B cell (primary cell): ENCODE data around the gene PHF21A. TPM values are rescaled to one million over a fixed set of nuclear protein-coding genes. Genes with fewer than 3 reads are reported as not detected.

Experiments used
- ATAC-seq: fragments of 200-7000 bp; cut with Tn5 transposase; one replicate; pipeline ENCODE4 v1.10.0; 2021; ENCODE audit warnings: low read depth, mild to moderate bottlenecking, moderate number of reproducible peaks, moderate library complexity
- CTCF ChIA-PET: fragments of 350-600 bp; sonication (Branson Sonifier 250); formaldehyde crosslinking; loops from one replicate; lab custom pipeline; 2021; ENCODE audit warnings: antibody characterized with exemption, inconsistent platforms; lab: Charles Lee
- POLR2A ChIA-PET: fragments of 350-600 bp; sonication (Branson Sonifier 250); formaldehyde crosslinking; loops from one replicate; lab custom pipeline; 2021; ENCODE audit warnings: antibody characterized with exemption; lab: Charles Lee
- DNase-seq: peaks from one replicate; pipeline ENCODE4 v3.0.0; 2013
- H2AFZ ChIP-seq: 2 replicates; pipeline ENCODE4 v1.6.1; 2012; ENCODE audit warnings: mild to moderate bottlenecking, low read depth, low read length; ENCODE audit not compliant: insufficient read depth, poor library complexity, severe bottlenecking
- H3K27ac ChIP-seq, 2 donors: 1 replicate in 1 of 2; 2 replicates in 1 of 2; pipeline ENCODE4 v1.5.1; 2012 to 2013; ENCODE audit warnings: low read length in 2 of 2, mild to moderate bottlenecking in 2 of 2, moderate library complexity in 1 of 2
- H3K27me3 ChIP-seq, 4 experiments: fragments of 200-600 bp in 1 of 4; sonication (generic) in 1 of 4; replicated peaks in 1 of 4; 1 replicate in 2 of 4; 2 replicates in 2 of 4; pipeline versions ENCODE4 v1.6.1 to v1.7.0; 2013 to 2016; ENCODE audit warnings: low read length in 3 of 4, mild to moderate bottlenecking in 2 of 4, mixed read lengths in 1 of 4, moderate library complexity in 1 of 4; ENCODE audit not compliant: insufficient read depth in 4 of 4, control insufficient read depth in 3 of 4; ENCODE audit errors: control extremely low read depth in 1 of 4
- H3K36me3 ChIP-seq, 2 experiments: replicated peaks in 1 of 2; 1 replicate in 1 of 2; 2 replicates in 1 of 2; pipeline versions ENCODE4 v1.6.1 to v1.7.1; 2013; ENCODE audit warnings: low read length in 1 of 2; ENCODE audit not compliant: insufficient read depth in 2 of 2, control insufficient read depth in 1 of 2; ENCODE audit errors: control extremely low read depth in 1 of 2, extremely low read depth in 1 of 2
- H3K4me1 ChIP-seq, 2 donors: fragments of 200-600 bp in 1 of 2; sonication (generic) in 1 of 2; 1 replicate in 1 of 2; 2 replicates in 1 of 2; pipeline versions ENCODE4 v1.5.1 to v1.6.1; 2013 to 2017; ENCODE audit warnings: low read length in 2 of 2; ENCODE audit not compliant: control insufficient read depth in 2 of 2, insufficient read depth in 2 of 2
- H3K4me2 ChIP-seq: replicated peaks from 2 replicates; pipeline ENCODE3; 2012; ENCODE audit warnings: mild to moderate bottlenecking, low read depth, low read length; ENCODE audit not compliant: poor library complexity, severe bottlenecking
- H3K4me3 ChIP-seq, 5 experiments: fragments of 200-600 bp in 1 of 5; sonication (generic) in 1 of 5; 1 replicate in 3 of 5; 2 replicates in 2 of 5; pipeline versions ENCODE4 v1.5.1 to v1.7.0; 2011 to 2016; ENCODE audit warnings: low read length in 4 of 5, mild to moderate bottlenecking in 4 of 5, low read depth in 2 of 5, control low read depth in 1 of 5, moderate library complexity in 1 of 5; ENCODE audit not compliant: insufficient read depth in 1 of 5; ENCODE audit errors: control extremely low read depth in 1 of 5, extremely low read depth in 1 of 5
- H3K79me2 ChIP-seq: fragments of 200-600 bp; sonication (generic); one replicate; pipeline ENCODE4 v1.6.0; 2016; ENCODE audit warnings: low read length; ENCODE audit not compliant: control insufficient read depth, insufficient read depth
- H3K9ac ChIP-seq: fragments of 200-600 bp; sonication (generic); 2 replicates; pipeline ENCODE4 v1.6.1; 2017; ENCODE audit warnings: mild to moderate bottlenecking, low read length, moderate library complexity
- H3K9me3 ChIP-seq, 3 donors: one replicate each; pipeline versions ENCODE4 v1.6.1 to v1.7.1; 2013; ENCODE audit warnings: low read length in 2 of 3; ENCODE audit not compliant: control insufficient read depth in 2 of 3, insufficient read depth in 1 of 3; ENCODE audit errors: control extremely low read depth in 1 of 3
- H4K20me1 ChIP-seq: 2 replicates; pipeline ENCODE4 v1.6.0; 2012; ENCODE audit warnings: mild to moderate bottlenecking, low read length; ENCODE audit not compliant: insufficient read depth, control insufficient read depth, poor library complexity, severe bottlenecking
- H3K27ac Mint-ChIP-seq: one replicate; pipeline ENCODE4 v1.8.0; 2021; ENCODE audit warnings: mixed read lengths
- H3K27me3 Mint-ChIP-seq: one replicate; pipeline ENCODE4 v1.8.0; 2021; ENCODE audit warnings: mixed read lengths
- H3K4me1 Mint-ChIP-seq: one replicate; pipeline ENCODE4 v1.8.0; 2021; ENCODE audit warnings: mixed read lengths
- H3K4me3 Mint-ChIP-seq: one replicate; pipeline ENCODE4 v1.8.0; 2021; ENCODE audit warnings: mixed read lengths
- H3K9me3 Mint-ChIP-seq: one replicate; pipeline ENCODE4 v1.8.0; 2022; ENCODE audit warnings: mixed read lengths; ENCODE audit not compliant: insufficient read depth
- EZH2 ChIP-seq: IDR thresholded peaks from 2 replicates; pipeline ENCODE4 v1.6.1; 2012; ENCODE audit warnings: borderline replicate concordance, low read depth, mild to moderate bottlenecking, moderate library complexity, low read length; ENCODE audit not compliant: insufficient read depth, poor library complexity, severe bottlenecking
- WGBS: methylation state at CpG from one replicate; pipeline ENCODE4 v1.1.5; 2013; ENCODE audit warnings: missing lambda C conversion rate; ENCODE audit not compliant: insufficient coverage; 5-methylcytosine and 5-hydroxymethylcytosine counted together
- intact Hi-C: fragments of 100-400 bp; cut with micrococcal nuclease; formaldehyde crosslinking; loops from one replicate; pipeline ENCODE4 v1.10.0; 2022
- polyA plus RNA-seq: library from polyadenylated mRNA; depleted of rRNA; stranded (reverse); fragments of >200 nt; gene quantifications from 2 replicates; pipeline ENCODE4 v1.2.3, GENCODE V29; 2012
- total RNA-seq, 2 donors: library from RNA; stranded (reverse); fragments of 120-200 nt in 1 of 2; gene quantifications; 1 replicate in 1 of 2; 2 replicates in 1 of 2; pipeline versions ENCODE4 v1.2.3 to v1.2.4, GENCODE V29; 2013 to 2022
- TF ChIP-seq, protein P1 (sequence below): fragments of 200-600 bp; IDR thresholded peaks from one replicate; pipeline ENCODE4 v1.8.0; 2022; ENCODE audit warnings: antibody characterized with exemption, mild to moderate bottlenecking

The PHF21A gene
- total and polyA plus RNA-seq, 2 donors (not counting 1 experiment from before 2014, with no cell fraction given), result 41.9 to 103 TPM

DNA sequence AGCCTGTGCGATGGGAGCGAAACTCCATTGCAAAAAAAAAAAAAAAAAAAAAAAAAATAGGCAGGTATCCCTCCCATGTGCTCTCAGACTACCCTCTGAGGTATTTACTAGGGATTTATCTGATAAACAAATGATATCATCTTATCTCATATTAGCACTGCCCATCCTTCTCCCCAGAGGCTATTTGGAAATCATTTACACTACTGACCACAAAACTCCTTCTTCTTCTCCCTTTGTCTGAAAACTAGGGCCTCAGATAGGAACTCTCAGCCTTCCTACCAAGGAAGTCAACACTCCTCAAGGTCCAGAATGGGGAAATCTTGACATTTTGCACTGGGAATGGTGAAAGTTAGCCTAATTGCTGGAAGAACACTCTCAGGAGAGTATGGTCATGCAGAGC, 152.4 kb downstream of the PHF21A start:
- POLR2A ChIA-PET, result no interaction called here

DNA sequence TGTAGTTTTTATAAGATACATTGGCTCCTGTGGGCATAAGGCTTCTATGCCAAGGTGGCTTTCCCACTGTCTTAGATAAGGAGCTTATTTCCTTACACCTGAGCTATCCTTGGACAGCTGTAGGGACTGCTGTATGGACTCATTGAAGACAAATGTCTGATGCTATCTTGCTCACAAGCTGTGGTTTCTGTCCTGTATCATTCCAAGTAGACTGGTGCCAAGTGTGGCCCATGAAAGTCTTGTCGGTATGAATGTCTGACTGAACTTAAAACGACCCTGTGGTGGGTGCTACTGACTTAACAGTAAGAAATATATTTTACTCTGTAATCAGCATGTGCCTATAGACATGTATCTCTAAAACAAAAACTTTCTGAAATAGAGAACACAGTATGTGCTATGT, 153.7 kb downstream of the PHF21A start:
- CTCF ChIA-PET, result interaction anchor here (0.7 to 6.2 kb wide), 8 partner anchors 11 to 195 kb away, joined by 3 to 58 read pairs (median 39); partner anchors contain the start of genes LARGE2 and PEX16

More for the DNA sequence above, 152.4 kb downstream of the PHF21A start:
- no CpG with 5 or more reads among the region's 2 CpGs for WGBS
- Histone ChIP-seq H3K79me2 (no peaks in the 10 kb centered on the region), H3K4me3 (no peak overlapping the region), H3K27ac (no peak overlapping the region), H3K27me3 (no peaks in the 10 kb centered on the region), H3K4me2 (no peak overlapping the region), H3K9ac (no peak overlapping the region), H2AFZ (no peak overlapping the region), H3K9me3 (no peaks in the 10 kb centered on the region), H3K4me1 (peaks cover 5 to 6% of the 10 kb centered on the region in 2 donors), H4K20me1 (no peaks in the 10 kb centered on the region), H3K36me3 (peaks cover 20 to 51% of the 10 kb centered on the region in 2 experiments)
- ATAC-seq (no peak), DNase-seq (no peak)
- TF ChIP-seq, protein P1, sequence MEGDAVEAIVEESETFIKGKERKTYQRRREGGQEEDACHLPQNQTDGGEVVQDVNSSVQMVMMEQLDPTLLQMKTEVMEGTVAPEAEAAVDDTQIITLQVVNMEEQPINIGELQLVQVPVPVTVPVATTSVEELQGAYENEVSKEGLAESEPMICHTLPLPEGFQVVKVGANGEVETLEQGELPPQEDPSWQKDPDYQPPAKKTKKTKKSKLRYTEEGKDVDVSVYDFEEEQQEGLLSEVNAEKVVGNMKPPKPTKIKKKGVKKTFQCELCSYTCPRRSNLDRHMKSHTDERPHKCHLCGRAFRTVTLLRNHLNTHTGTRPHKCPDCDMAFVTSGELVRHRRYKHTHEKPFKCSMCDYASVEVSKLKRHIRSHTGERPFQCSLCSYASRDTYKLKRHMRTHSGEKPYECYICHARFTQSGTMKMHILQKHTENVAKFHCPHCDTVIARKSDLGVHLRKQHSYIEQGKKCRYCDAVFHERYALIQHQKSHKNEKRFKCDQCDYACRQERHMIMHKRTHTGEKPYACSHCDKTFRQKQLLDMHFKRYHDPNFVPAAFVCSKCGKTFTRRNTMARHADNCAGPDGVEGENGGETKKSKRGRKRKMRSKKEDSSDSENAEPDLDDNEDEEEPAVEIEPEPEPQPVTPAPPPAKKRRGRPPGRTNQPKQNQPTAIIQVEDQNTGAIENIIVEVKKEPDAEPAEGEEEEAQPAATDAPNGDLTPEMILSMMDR, result no peak
- TF ChIP-seq EZH2, result no peak
- Mint-ChIP-seq H3K9me3 (no peaks in the 10 kb centered on the region), H3K4me1 (no peaks in the 10 kb centered on the region), H3K27me3 (no peaks in the 10 kb centered on the region), H3K27ac (no peak overlapping the region), H3K4me3 (no peak overlapping the region)
- CTCF ChIA-PET, result interaction anchor here (0.7 to 1.2 kb wide), 2 partner anchors 38 kb away, joined by 3 read pairs; no protein-coding TSS in a partner anchor
- intact Hi-C loops, result no loop called here

More for the DNA sequence above, 153.7 kb downstream of the PHF21A start:
- Histone ChIP-seq H3K9me3 (no peaks in the 10 kb centered on the region), H3K9ac (no peak overlapping the region), H3K36me3 (peaks cover 18 to 47% of the 10 kb centered on the region in 2 experiments), H3K4me3 (no peak overlapping the region), H2AFZ (no peak overlapping the region), H3K79me2 (no peaks in the 10 kb centered on the region), H3K27me3 (no peaks in the 10 kb centered on the region), H3K27ac (no peak overlapping the region), H3K4me2 (no peak overlapping the region), H3K4me1 (peaks cover 5 to 6% of the 10 kb centered on the region in 2 donors), H4K20me1 (no peaks in the 10 kb centered on the region)
- ATAC-seq (no peak), DNase-seq (no peak)
- POLR2A ChIA-PET, result interaction anchor here (0.6 kb wide), 1 partner anchor 32 kb away, joined by 8 read pairs; no protein-coding TSS in a partner anchor
- Mint-ChIP-seq H3K4me3 (no peak overlapping the region), H3K9me3 (no peaks in the 10 kb centered on the region), H3K27me3 (no peaks in the 10 kb centered on the region), H3K4me1 (no peaks in the 10 kb centered on the region), H3K27ac (no peak overlapping the region)
- no CpG with 5 or more reads among the region's 2 CpGs for WGBS
- TF ChIP-seq, protein P1, result no peak
- TF ChIP-seq EZH2, result no peak
- intact Hi-C loops, result no loop called here
